GM18511 (cell line): ENCODE results near the gene PKDCC.
"Not testable (repeated sequence)": the region's sequence is repeated elsewhere in the genome, so short reads cannot be mapped to it uniquely, and the experiment has no call there.

ENCODE experiments used
- ATAC-seq: cut with Tn5 transposase; IDR thresholded peaks from one replicate; pipeline ENCODE4 v1.9.1; 2021; ENCODE audit warnings: mild to moderate bottlenecking, moderate library complexity; ENCODE audit not compliant: unreplicated experiment

The PKDCC gene

DNA sequence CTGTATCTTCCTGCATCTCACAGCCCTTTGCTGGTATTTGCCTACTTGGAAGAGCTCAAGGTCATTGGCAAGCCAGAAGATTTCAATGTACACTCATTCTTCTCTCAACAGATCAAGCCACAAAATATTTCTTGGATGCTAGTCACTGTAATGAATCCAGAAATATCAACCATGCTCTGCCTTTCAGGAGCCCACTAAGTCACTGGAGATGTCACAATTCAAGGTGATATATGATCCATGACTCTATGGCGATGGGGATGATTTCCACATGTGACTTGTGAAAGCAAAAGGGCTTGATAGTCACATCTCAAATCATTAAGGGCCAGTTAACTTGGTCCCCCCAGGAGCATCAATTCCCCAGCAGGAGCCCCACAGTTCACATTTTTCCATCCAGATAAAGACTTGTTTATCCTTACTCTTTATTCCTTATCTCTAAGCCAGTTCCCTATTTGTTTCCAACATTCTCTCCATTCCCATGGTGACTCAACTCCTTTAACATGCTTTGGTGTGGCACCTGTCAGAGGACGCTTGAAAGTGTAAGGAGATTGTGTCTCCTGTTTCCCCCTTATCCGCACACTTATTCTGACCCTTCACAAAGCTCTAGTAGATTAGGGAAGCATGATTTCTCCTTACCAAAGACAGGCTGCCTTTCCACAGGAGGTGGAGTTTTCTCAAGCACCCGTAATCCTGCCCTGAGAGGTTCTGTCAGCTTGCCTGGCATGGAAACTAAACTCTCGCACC is 15.8 kb downstream of the PKDCC start:
- ATAC-seq = no peak

- ATAC-seq = no peak
Measured at GRCh38 chr2:42064417-42064942, 16.7 kb downstream of the PKDCC start.

DNA sequence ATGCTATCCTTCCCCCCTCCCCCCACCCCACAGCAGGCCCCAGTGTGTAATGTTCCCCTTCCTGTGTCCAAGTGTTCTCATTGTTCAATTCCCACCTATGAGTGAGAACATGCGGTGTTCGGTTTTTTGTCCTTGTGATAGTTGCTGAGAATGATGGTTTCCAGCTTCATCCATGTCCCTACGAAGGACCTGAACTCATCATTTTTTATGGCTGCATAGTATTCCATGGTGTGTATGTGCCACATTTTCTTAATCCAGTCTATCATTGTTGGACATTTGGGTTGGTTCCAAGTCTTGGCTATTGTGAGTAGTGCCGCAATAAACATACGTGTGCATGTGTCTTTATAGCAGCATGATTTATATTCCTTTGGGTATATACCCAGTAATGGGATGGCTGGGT is 17.9 kb downstream of the PKDCC start:
- not testable (repeated sequence) for ATAC-seq

- ATAC-seq = not testable (repeated sequence)
Measured at GRCh38 chr2:42067001-42067400, 19.2 kb downstream of the PKDCC start.

- no peak for ATAC-seq
Measured at GRCh38 chr2:42067521-42067920, 19.7 kb downstream of the PKDCC start.

DNA sequence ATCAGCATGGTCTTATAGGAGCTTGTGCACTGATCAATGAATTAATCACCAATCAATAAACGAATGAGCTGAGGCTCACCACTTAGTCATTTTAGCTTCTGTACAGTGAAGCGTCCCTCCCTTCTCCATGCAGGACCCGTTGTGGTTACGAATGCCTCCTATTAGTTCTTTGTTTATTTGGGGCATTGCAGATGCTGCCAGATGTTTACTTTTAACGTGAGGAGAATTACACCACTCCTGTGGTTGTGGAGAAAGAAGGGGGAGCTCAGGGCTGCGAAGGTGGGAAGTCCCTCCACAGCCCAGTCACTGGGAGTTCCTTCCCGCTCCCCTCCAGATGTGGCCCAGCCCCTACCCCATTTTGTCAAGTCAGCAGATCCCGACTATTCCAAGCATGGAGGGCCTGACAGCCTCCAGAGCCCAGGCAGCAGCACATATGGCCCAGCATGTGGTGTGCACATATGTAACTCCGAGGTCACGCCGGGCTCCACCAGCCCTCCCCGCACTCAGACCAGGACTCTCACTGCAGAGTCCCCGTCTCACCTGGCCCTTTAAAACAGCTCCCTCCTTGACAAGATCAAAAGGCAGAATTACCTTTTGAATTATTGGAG is 20.9 kb downstream of the PKDCC start:
- ATAC-seq = no peak

GRCh38 chr2:42069568-42069967 is 21.7 kb downstream of the PKDCC start:
- ATAC-seq = no peak

DNA sequence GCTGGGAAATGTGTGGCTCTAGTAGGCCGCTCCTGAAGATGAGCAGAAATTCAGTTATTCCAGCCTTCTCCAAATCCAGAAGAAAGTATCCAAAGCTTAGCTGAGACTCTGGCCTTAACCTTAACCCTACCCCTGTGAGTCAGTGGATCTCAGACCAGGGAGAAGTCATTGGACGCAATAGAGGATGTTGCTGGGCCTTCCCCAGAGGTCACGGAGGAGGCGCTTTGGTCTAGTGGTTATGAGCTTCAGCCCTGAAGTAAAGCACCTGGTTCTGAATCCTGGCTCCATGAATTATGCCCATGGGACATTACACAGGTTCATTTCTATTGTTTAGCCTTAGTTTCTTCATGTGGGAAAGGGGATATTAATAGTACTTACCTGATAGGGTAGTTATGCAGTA is 24.0 kb downstream of the PKDCC start:
- no peak for ATAC-seq

- ATAC-seq = no peak
Measured at GRCh38 chr2:42072349-42073118, 24.7 kb downstream of the PKDCC start.

GRCh38 chr2:42073739-42074503 is 26.1 kb downstream of the PKDCC start:
- no peak for ATAC-seq

DNA sequence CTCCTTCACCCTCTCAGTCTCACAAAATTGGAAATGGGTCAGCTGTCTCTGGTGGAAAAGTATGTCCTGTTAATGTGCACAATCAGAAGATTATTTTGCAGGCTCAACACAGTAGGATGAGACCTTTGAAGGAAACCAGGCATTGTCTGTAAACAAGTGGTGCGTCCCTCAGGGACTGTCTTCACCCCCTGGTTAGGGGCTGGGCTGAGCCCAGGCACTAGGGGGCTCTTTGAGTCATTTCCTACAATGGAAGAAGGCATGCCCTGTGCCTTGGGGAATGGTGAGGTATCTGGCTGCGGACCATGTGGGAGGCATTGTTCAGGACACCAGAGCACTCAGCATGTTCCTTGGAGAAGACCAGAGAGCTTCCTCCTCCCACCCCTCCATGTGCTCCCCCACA is 26.8 kb downstream of the PKDCC start:
- ATAC-seq = no peak

DNA sequence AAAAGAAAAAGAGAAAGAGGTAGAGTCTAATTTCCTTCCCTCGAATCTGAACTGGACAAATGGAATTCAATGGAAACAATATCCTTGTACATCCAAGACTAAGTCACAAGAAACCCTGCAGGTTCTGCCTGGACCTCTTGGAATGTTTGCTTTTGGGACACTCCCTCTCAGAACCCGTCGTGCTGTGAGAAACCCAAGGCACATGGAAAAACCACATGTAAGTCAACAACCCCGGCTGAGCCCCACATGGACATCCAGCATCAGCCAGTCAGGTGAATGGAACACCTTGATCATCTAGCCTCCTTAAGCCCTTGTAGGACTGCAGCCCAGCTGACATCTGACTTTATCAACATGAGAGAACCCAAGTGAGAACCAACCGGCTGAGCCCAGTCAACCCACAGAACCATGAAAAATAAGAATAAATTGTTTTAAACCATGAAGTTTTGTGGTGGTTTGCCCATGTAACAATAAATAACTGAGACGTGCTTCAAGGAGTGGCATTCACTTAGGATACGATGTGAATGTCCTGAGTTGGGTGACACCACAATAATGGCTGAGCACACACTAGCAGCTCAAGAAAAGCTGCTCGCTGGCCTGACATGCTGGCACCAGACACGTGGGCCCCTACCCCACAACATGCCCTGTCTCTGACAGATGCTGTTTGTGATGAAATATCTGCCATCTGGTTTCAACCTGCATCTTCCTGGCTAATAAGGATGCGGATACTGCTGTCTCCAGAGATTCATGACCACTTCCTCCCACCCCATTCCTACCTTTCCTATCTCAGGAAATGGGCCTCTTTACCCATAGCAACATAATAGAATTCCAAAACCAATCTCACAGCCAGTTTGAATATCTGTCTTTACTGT is 28.8 kb downstream of the PKDCC start:
- ATAC-seq = no peak

GRCh38 chr2:42077343-42077742 is 29.5 kb downstream of the PKDCC start:
- ATAC-seq = no peak

DNA sequence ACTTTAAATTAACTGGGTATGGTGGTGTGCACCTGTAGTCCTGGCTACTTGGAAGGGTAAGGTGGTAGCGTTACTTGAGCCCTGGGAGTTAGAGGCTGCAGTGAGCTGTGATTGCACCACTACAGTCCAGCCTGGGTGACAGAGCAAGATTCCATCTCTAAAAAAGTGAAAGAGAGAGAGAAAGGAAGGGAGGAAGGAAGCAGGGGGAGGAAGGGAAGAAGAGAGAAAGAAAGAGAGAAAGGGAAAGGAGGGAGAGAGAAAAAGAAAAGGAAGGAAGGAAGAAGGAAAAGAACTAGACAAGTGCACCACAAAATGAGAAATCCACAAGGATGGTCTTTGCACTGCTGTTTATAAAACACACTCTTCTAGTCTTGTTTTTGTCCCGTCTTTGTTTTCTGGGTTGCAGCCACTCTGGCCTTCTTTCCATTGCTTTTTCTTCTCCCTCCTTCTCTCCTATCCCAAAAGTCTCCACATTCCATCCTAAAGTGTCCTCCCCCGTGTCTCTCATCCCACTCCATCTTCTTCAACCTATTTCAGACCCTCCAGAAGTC is 32.0 kb downstream of the PKDCC start:
- no peak for ATAC-seq

DNA sequence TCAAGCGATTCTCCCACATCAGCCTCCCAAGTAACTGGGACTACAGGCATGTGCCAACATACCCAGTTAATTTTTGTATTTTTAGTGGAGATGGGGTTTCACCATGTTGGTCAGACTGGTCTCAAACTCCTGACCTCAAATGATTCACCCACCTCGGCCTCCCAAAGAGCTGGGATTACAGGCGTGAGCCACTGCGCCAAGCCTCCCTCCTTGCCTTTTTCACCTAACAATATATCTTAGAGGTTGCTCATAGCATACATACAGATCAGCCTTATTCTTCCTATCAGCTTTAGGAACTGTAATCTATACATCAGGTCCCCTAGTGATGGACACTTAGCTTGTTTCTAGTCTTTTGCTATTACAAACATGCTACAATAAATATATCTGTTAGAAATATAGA is 33.3 kb downstream of the PKDCC start:
- ATAC-seq = not testable (repeated sequence)

- no peak for ATAC-seq
Measured at GRCh38 chr2:42082016-42082415, 34.2 kb downstream of the PKDCC start.

DNA sequence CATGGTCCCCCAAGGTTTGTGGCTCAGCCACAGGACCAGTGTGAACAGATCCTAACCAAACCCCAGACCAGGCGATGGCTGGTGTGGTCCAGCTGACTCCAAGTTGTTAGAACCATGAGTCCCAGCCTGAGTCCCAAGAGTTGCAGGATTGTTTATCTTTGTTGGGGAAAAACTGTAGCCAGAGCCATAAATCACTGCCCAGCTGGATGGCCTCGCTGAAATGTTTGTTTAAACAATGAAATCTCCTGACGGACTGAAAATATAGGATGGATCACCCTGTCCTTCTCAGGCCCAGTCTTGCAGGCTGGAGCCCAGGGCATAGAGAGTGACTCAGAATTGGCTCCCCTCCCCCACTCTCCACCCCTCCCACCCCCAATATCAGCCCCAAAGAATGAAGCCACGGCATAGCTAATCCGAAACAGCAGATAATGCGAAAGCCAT is 36.4 kb downstream of the PKDCC start:
- no peak for ATAC-seq

- not testable (repeated sequence) for ATAC-seq
Measured at GRCh38 chr2:42085070-42085469, 37.2 kb downstream of the PKDCC start.

DNA sequence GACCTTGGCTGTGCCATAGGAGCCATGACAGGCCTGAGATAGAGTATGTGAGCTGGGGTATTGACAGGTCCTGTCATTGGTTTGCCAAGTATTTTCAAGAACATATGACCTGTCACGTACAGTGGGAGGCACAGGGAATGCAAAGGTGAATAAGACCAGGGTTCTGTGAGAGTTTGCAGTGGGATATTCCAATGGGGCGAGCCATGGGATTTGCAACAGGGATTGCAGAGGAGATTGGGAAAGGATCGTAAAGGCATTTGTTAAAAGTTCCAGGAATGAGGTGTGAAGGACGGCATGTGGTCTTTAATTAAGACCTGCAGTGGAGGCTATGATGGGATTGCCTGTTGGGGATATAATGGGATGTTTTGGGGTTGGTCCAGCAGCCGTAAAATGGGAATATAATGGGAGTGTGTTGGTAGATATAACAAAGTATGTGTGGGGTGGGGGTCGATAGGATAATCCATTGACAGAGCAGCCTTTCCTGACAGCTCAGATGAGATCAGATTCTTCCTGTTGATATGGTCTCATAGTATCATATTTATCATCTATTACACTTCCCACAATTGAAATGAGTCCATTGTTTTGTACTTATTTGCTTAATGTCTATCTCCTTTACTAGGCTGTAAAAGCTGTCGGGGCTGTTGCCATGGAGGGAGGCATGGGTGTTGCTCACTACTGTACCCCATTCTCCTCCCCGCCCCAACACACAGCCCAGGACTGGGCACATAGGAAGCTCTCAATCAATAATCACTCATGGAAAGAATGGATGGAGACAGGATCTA is 38.1 kb downstream of the PKDCC start:
- ATAC-seq = no peak
